Measurements from ENCODE around the gene VPS37C. TPM values are rescaled to one million over a fixed set of nuclear protein-coding genes. Genes with fewer than 3 reads are reported as not detected.

The VPS37C gene
- total and polyA plus RNA-seq, 2 experiments from 2014 or later, result 20.8 to 22.0 TPM

- no peak for TF ChIP-seq CTCF (IDR thresholded peaks at IDR 0.05; ENCODE audit: low read depth, low read length)
- no peaks in the 10 kb centered on the region for H3K4me1 ChIP-seq (ENCODE audit: low read depth)
- H3K27me3 ChIP-seq, result no peaks in the 10 kb centered on the region
- H3K9me3 ChIP-seq (ENCODE audit: low read depth), result no peaks in the 10 kb centered on the region
- H3K36me3 ChIP-seq, result no peaks in the 10 kb centered on the region
- H3K4me3 ChIP-seq, result no peak overlapping the region
- no peak for DNase-seq (ENCODE audit: low read depth in 1 of 2, low spot score in 1 of 2)
- H3K27ac ChIP-seq, result no peak overlapping the region
These were observed 37.8 kb upstream of the VPS37C start for GRCh38 chr11:61198948-61199523.

- Histone ChIP-seq H3K9me3 (ENCODE audit: low read depth) (no peaks in the 10 kb centered on the region), H3K27ac (no peak overlapping the region), H3K27me3 (no peaks in the 10 kb centered on the region), H3K4me3 (no peak overlapping the region), H3K4me1 (ENCODE audit: low read depth) (no peaks in the 10 kb centered on the region), H3K36me3 (no peaks in the 10 kb centered on the region)
- DNase-seq (ENCODE audit: low read depth in 1 of 2, low spot score in 1 of 2), result no peak
- no peak for TF ChIP-seq CTCF (IDR thresholded peaks at IDR 0.05; ENCODE audit: low read depth, low read length)
These were observed 37.1 kb upstream of the VPS37C start for GRCh38 chr11:61198361-61198760.

GRCh38 chr11:61195719-61196118 is 34.5 kb upstream of the VPS37C start:
- no peak overlapping the region for H3K27ac ChIP-seq
- H3K27me3 ChIP-seq, result no peaks in the 10 kb centered on the region
- no peak for DNase-seq (ENCODE audit: low read depth in 1 of 2, low spot score in 1 of 2)
- H3K36me3 ChIP-seq, result no peaks in the 10 kb centered on the region
- no peaks in the 10 kb centered on the region for H3K9me3 ChIP-seq (ENCODE audit: low read depth)
- no peak overlapping the region for H3K4me3 ChIP-seq
- no peak for TF ChIP-seq CTCF (IDR thresholded peaks at IDR 0.05; ENCODE audit: low read depth, low read length)
- H3K4me1 ChIP-seq (ENCODE audit: low read depth), result no peaks in the 10 kb centered on the region

GRCh38 chr11:61194981-61195695 is 33.9 kb upstream of the VPS37C start:
- DNase-seq (ENCODE audit: low read depth in 1 of 2, low spot score in 1 of 2), result no peak
- Histone ChIP-seq H3K4me3 (no peak overlapping the region), H3K27me3 (no peaks in the 10 kb centered on the region), H3K4me1 (ENCODE audit: low read depth) (no peaks in the 10 kb centered on the region), H3K27ac (no peak overlapping the region), H3K9me3 (ENCODE audit: low read depth) (no peaks in the 10 kb centered on the region), H3K36me3 (no peaks in the 10 kb centered on the region)
- no peak for TF ChIP-seq CTCF (IDR thresholded peaks at IDR 0.05; ENCODE audit: low read depth, low read length)

GRCh38 chr11:61194169-61194671 is 33.0 kb upstream of the VPS37C start:
- H3K27ac ChIP-seq, result no peak overlapping the region
- no peak for DNase-seq (ENCODE audit: low read depth in 1 of 2, low spot score in 1 of 2)
- H3K9me3 ChIP-seq (ENCODE audit: low read depth), result no peaks in the 10 kb centered on the region
- no peaks in the 10 kb centered on the region for H3K4me1 ChIP-seq (ENCODE audit: low read depth)
- no peaks in the 10 kb centered on the region for H3K36me3 ChIP-seq
- no peaks in the 10 kb centered on the region for H3K27me3 ChIP-seq
- no peak for TF ChIP-seq CTCF (IDR thresholded peaks at IDR 0.05; ENCODE audit: low read depth, low read length)
- no peak overlapping the region for H3K4me3 ChIP-seq

Data from cardiac muscle cell (in vitro differentiated cells and primary cell).